ENCODE results near the gene RETREG3. TPM values are rescaled to one million over a fixed set of nuclear protein-coding genes. Genes with fewer than 3 reads are reported as not detected.

RETREG3 gene
- total and polyA plus RNA-seq, 2 experiments from 2014 or later: 36.3 to 66.7 TPM

DNA sequence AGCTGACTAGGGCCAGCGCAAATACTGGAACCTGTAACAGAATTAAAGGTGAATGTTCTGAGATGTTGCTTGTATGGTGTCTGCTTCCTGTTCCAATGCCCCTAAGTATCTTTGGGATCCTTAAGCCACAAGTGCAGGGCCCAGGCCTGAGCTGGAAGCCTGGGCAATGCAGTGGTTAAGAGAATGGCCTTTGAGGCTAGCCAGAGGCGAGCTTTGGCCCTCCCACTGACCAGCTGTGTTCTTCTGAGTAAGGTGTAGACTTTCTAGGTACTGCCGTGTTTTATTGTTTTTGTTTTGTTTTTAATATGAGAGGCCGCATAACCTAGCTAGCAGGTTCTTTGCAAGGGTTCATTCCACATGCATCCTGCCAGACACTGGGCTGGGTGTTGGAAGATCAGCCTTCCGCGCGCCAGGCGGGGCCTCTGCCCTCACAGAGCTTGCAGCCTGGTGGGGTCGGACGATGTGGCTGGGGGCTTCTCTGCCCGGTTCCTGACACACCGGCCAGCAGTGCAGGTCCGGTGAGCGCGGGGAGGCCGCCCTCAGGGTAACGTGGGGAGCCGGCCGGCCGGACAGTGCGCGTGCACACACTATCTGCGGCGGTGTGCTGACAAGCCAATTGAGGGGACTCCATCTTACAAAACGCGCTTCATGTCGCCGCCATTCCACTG is 42.8 kb downstream of the RETREG3 start:
- H3K9me2 ChIP-seq (ENCODE audit: insufficient read depth): no peaks in the 10 kb centered on the region
- no peak for TF ChIP-seq EZH2 (IDR thresholded peaks at IDR 0.05; ENCODE audit: insufficient read depth, poor library complexity, severe bottlenecking)
- no peak for TF ChIP-seq EZH2phosphoT487 (IDR thresholded peaks at IDR 0.05; ENCODE audit: insufficient read depth, low read depth)
- H2AFZ ChIP-seq: peak overlapping the region; percentile 61
- in situ Hi-C loops (cut with MboI): no loop called here
- H3F3A ChIP-seq (ENCODE audit: insufficient read depth): 0 out of 2 replicates have a peak, but pooled peaks cover 11% of the 10 kb centered on the region
- H3K36me3 ChIP-seq (ENCODE audit: low read depth): peaks cover 17% of the 10 kb centered on the region
- no peak for DNase-seq
- H3K4me2 ChIP-seq (ENCODE audit: unreplicated experiment): peak overlapping the region; percentile 31
- H3K4me3 ChIP-seq: peak overlapping the region; percentile 88
- peak overlapping the region; percentile 12; the same call in 1 of the 2 replicates for H3K27ac ChIP-seq
- H3K27me3 ChIP-seq (replicated peaks; ENCODE audit: insufficient read depth): no peaks in the 10 kb centered on the region
- H3K79me2 ChIP-seq (ENCODE audit: insufficient read depth): peaks cover 76% of the 10 kb centered on the region
- peaks cover 18% of the 10 kb centered on the region for H3K4me1 ChIP-seq (ENCODE audit: insufficient read depth)
- no peaks in the 10 kb centered on the region for H3K9me3 ChIP-seq (ENCODE audit: low read depth)
- H3K9ac ChIP-seq: peak overlapping the region; percentile 84; the same call in 1 of the 2 replicates
- H4K20me1 ChIP-seq (ENCODE audit: insufficient read depth): no peaks in the 10 kb centered on the region
- WGBS, 2 experiments (ENCODE audit: low coverage in 1 of 2, low lambda C conversion rate in 2 of 2, missing lambda C conversion rate in 2 of 2): 36 to 52% methylated on average over 23 to 27 of the region's 28 CpGs

DNA sequence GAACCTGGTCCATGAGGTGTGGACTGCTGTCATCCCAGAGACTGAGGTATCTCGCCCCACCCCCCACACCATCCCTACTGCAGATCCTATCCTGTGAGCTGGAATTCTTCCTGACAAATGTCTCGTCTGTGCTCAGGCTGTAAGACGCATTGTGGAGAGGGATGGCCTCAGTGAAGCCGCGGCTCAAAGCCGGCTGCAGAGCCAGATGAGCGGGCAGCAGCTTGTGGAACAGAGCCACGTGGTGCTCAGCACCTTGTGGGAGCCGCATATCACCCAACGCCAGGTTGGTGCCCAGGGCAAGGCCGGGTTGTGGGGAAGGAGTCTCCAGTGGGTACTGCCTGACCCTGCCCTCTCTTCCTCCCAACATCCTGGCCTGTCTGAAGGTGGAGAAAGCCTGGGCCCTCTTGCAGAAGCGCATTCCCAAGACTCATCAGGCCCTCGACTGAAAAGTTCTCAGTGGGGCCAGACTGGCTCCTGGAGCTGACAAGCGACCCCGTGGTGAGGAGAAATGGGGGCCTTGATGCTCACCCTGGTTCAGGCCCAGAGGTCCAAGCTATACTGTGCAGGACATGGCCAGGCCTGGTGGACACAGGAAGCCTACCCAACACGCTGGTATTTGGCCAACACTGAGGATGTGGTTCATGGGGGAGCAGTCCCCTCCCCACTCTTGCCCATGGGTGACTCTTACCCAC is 43.5 kb downstream of the RETREG3 start:
- WGBS, 2 experiments (ENCODE audit: low coverage in 1 of 2, low lambda C conversion rate in 2 of 2, missing lambda C conversion rate in 2 of 2): 90% methylated on average over 16 of the region's 16 CpGs

DNA sequence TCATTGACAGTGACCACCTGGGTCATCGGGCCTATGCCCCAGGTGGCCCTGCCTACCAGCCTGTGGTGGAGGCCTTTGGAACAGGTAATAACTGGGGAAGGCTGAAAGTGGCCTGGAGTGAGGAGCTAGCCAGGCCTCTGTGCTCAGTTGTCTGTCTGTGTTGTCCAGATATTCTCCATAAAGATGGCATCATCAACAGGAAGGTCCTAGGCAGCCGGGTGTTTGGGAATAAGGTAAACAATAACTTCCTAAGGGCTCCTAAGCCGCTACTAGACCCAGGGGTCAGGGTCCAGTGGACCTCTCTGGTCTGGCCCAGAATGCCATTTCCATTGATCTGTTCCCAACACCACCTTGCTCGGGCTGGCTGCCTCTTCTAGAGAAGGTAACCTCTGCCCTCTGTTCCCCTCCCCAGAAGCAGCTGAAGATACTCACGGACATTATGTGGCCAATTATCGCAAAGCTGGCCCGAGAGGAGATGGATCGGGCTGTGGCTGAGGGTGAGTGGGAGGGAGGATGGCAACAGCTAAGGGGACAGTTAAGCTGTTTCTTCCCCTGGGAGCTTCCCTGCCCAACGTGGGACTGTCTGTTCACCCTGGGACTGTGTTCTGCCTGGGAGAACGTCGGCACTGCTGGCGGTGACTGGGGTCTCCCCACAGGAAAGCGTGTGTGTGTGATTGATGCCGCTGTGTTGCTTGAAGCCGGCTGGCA is 44.2 kb downstream of the RETREG3 start:
- TF ChIP-seq EZH2 (IDR thresholded peaks at IDR 0.05; ENCODE audit: insufficient read depth, poor library complexity, severe bottlenecking): no peak
- no peak for TF ChIP-seq EZH2phosphoT487 (IDR thresholded peaks at IDR 0.05; ENCODE audit: insufficient read depth, low read depth)
- Histone ChIP-seq H3K9ac (no peak overlapping the region), H4K20me1 (ENCODE audit: insufficient read depth) (no peaks in the 10 kb centered on the region), H3K27ac (no peak overlapping the region), H3K79me2 (ENCODE audit: insufficient read depth) (peaks cover 65% of the 10 kb centered on the region), H3K4me1 (ENCODE audit: insufficient read depth) (peaks cover 20% of the 10 kb centered on the region), H2AFZ (no peak overlapping the region), H3K4me2 (ENCODE audit: unreplicated experiment) (no peak overlapping the region), H3K36me3 (ENCODE audit: low read depth) (peaks cover 6% of the 10 kb centered on the region; the same call in 1 of the 2 replicates), H3K9me2 (ENCODE audit: insufficient read depth) (no peaks in the 10 kb centered on the region), H3F3A (ENCODE audit: insufficient read depth) (peaks cover 12% of the 10 kb centered on the region; the same call in 1 of the 2 replicates), H3K27me3 (replicated peaks; ENCODE audit: insufficient read depth) (no peaks in the 10 kb centered on the region), H3K9me3 (ENCODE audit: low read depth) (no peaks in the 10 kb centered on the region), H3K4me3 (no peak overlapping the region)
- in situ Hi-C loops (cut with MboI): no loop called here
- WGBS, 2 experiments (ENCODE audit: low coverage in 1 of 2, low lambda C conversion rate in 2 of 2, missing lambda C conversion rate in 2 of 2): 87 to 90% methylated on average over 15 of the region's 15 CpGs
- no peak for DNase-seq

More for the DNA sequence above, 43.5 kb downstream of the RETREG3 start:
- Histone ChIP-seq H3K9ac (no peak overlapping the region), H2AFZ (no peak overlapping the region), H3K36me3 (ENCODE audit: low read depth) (peaks cover 10% of the 10 kb centered on the region; the same call in 1 of the 2 replicates), H3K4me3 (no peak overlapping the region), H3K4me1 (ENCODE audit: insufficient read depth) (peaks cover 20% of the 10 kb centered on the region), H3K9me3 (ENCODE audit: low read depth) (no peaks in the 10 kb centered on the region), H3K79me2 (ENCODE audit: insufficient read depth) (peaks cover 72% of the 10 kb centered on the region), H4K20me1 (ENCODE audit: insufficient read depth) (no peaks in the 10 kb centered on the region), H3K4me2 (ENCODE audit: unreplicated experiment) (no peak overlapping the region), H3K27ac (no peak overlapping the region; the same call in 1 of the 2 replicates), H3F3A (ENCODE audit: insufficient read depth) (0 out of 2 replicates have a peak, but pooled peaks cover 12% of the 10 kb centered on the region), H3K9me2 (ENCODE audit: insufficient read depth) (no peaks in the 10 kb centered on the region), H3K27me3 (replicated peaks; ENCODE audit: insufficient read depth) (no peaks in the 10 kb centered on the region)
- TF ChIP-seq EZH2phosphoT487 (IDR thresholded peaks at IDR 0.05; ENCODE audit: insufficient read depth, low read depth): no peak
- TF ChIP-seq EZH2 (IDR thresholded peaks at IDR 0.05; ENCODE audit: insufficient read depth, poor library complexity, severe bottlenecking): no peak
- DNase-seq: no peak
- in situ Hi-C loops (cut with MboI): no loop called here

DNA sequence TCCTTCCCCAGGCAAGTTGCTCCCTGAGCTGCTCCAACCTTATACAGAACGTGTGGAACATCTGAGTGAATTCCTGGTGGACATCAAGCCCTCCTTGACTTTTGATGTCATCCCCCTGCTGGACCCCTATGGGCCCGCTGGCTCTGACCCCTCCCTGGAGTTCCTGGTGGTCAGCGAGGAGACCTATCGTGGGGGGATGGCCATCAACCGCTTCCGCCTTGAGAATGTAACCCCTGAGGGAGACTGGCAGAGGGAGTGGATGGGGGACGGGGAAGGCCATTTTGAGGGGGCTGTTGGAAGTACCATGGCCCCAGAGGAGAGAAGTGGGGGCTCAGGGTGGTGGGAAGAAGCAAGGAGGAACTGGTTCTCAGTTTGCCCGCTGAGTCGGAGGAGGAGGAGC is 45.2 kb downstream of the RETREG3 start:
- DNase-seq: no peak
- Histone ChIP-seq H3K4me2 (ENCODE audit: unreplicated experiment) (peak overlapping the region; percentile 91), H3K9ac (peak overlapping the region; percentile 93), H3K27ac (no peak overlapping the region), H3K27me3 (replicated peaks; ENCODE audit: insufficient read depth) (no peaks in the 10 kb centered on the region), H2AFZ (no peak overlapping the region), H3F3A (ENCODE audit: insufficient read depth) (peaks cover 12% of the 10 kb centered on the region; the same call in 1 of the 2 replicates), H3K4me1 (ENCODE audit: insufficient read depth) (peaks cover 20% of the 10 kb centered on the region), H3K79me2 (ENCODE audit: insufficient read depth) (peaks cover 55% of the 10 kb centered on the region), H3K36me3 (ENCODE audit: low read depth) (peaks cover 6% of the 10 kb centered on the region; the same call in 1 of the 2 replicates), H3K9me2 (ENCODE audit: insufficient read depth) (no peaks in the 10 kb centered on the region), H3K4me3 (0 out of 2 replicates have a peak overlapping the region, but pooled peaks have one; percentile 92), H4K20me1 (ENCODE audit: insufficient read depth) (no peaks in the 10 kb centered on the region), H3K9me3 (ENCODE audit: low read depth) (no peaks in the 10 kb centered on the region)
- no peak for TF ChIP-seq EZH2phosphoT487 (IDR thresholded peaks at IDR 0.05; ENCODE audit: insufficient read depth, low read depth)
- no peak for TF ChIP-seq EZH2 (IDR thresholded peaks at IDR 0.05; ENCODE audit: insufficient read depth, poor library complexity, severe bottlenecking)
- in situ Hi-C loops (cut with MboI): no loop called here
- WGBS, 2 experiments (ENCODE audit: low coverage in 1 of 2, low lambda C conversion rate in 2 of 2, missing lambda C conversion rate in 2 of 2): 78 to 84% methylated on average over 8 to 9 of the region's 9 CpGs
